Transverse colon (tissue), 4 donors: Measurements from ENCODE around the gene FBXO42.

ENCODE experiments used
- EP300 ChIP-seq: sonication (generic); formaldehyde crosslinking; IDR thresholded peaks from one replicate; pipeline ENCODE4 v1.6.1; 2017; ENCODE audit warnings: antibody characterized with exemption, low read depth
- POLR2A ChIP-seq: fragments of 450-650 bp; IDR thresholded peaks from one replicate; pipeline ENCODE4 v1.6.1; 2016; ENCODE audit warnings: antibody characterized with exemption, mild to moderate bottlenecking, moderate library complexity
- POLR2AphosphoS5 ChIP-seq, 3 donors: sonication (generic); formaldehyde crosslinking; IDR thresholded peaks; one replicate each; pipeline ENCODE4 v1.6.1; 2016; ENCODE audit warnings: antibody characterized with exemption in 3 of 3
- TF ChIP-seq, protein P1 (sequence below), 5 experiments: fragments of 200-600 bp in 3 of 5; fragments of 450-650 bp in 2 of 5; sonication (generic) in 3 of 5; IDR thresholded peaks; 1 replicate in 2 of 5; 2 replicates in 3 of 5; pipeline ENCODE4 v1.5.1; 2016 to 2017; ENCODE audit warnings: antibody characterized with exemption in 5 of 5, inconsistent platforms in 3 of 5, mild to moderate bottlenecking in 2 of 5, moderate library complexity in 1 of 5

DNA sequence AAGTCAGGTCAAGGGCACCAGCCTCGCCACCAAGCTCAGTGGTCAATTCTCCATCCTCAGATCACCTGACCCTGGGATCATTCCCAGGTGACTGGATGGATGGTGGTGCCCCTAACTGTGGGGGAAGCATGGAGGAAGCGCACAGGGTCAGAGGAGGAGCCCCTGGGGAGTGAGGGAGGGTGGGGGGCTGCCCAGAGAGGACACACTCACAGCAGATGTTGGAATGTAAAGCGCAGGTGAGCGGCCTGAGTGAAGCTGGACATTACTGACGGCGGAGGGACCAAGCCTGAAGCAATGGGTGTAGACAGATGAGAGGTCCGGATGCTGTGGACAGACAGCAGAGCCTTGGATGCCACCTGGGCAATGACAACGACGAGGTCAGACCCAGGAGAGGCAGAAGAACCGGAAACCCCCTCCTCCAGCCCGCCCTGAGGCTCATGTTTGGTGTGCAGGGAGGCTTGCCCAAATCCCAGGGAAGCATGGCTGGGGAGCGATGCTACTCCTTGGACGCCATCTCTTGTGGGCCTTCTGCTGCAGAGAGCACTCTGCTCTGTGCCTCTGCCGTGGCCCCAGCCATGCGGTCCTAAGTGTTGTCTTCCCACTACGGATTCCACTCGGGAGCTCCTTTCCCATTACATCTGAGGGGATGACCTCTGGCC, 109.6 kb downstream of the FBXO42 start:
- TF ChIP-seq, protein P1, sequence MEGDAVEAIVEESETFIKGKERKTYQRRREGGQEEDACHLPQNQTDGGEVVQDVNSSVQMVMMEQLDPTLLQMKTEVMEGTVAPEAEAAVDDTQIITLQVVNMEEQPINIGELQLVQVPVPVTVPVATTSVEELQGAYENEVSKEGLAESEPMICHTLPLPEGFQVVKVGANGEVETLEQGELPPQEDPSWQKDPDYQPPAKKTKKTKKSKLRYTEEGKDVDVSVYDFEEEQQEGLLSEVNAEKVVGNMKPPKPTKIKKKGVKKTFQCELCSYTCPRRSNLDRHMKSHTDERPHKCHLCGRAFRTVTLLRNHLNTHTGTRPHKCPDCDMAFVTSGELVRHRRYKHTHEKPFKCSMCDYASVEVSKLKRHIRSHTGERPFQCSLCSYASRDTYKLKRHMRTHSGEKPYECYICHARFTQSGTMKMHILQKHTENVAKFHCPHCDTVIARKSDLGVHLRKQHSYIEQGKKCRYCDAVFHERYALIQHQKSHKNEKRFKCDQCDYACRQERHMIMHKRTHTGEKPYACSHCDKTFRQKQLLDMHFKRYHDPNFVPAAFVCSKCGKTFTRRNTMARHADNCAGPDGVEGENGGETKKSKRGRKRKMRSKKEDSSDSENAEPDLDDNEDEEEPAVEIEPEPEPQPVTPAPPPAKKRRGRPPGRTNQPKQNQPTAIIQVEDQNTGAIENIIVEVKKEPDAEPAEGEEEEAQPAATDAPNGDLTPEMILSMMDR (IDR thresholded peaks at IDR 0.05), result no peak
- TF ChIP-seq POLR2A (no peak), EP300 (no peak), POLR2AphosphoS5 (IDR thresholded peaks at IDR 0.05) (no peak)
